Measurements from ENCODE around the gene TDRD3. TPM values are rescaled to one million over a fixed set of nuclear protein-coding genes. Genes with fewer than 3 reads are reported as not detected.

TDRD3 gene
- total RNA-seq, 1 experiment from 2014 or later = 10.8 TPM

GRCh38 chr13:60397704-60398378, 821 bp downstream of the TDRD3 start:
- H3K27ac ChIP-seq (ENCODE audit: low read length) = peak overlapping the region; percentile 88
- peak overlapping the region; percentile 67 to 85 for H3K4me3 ChIP-seq (ENCODE audit: low read depth in 2 of 2, low read length in 2 of 2)
- TF ChIP-seq REST (IDR thresholded peaks at IDR 0.05; ENCODE audit: insufficient read depth in 1 of 2, low read depth in 2 of 2, low read length in 1 of 2) (no peak), CTCF (IDR thresholded peaks at IDR 0.05) (no peak), POLR2AphosphoS5 (IDR thresholded peaks at IDR 0.05; ENCODE audit: low read depth, low read length) (no peak), SIN3A (IDR thresholded peaks at IDR 0.05; ENCODE audit: borderline replicate concordance, insufficient read depth, low read depth, low read length) (no peak), TCF7L2 (IDR thresholded peaks at IDR 0.05; ENCODE audit: low read depth, low read length) (no peak)
- intact Hi-C loops (cut with micrococcal nuclease; ENCODE audit: unreplicated experiment) (no loop called here), in situ Hi-C loops (cut with HindIII; ENCODE audit: low pct_unique_long_range_greater_than_20kb, low sequenced_read_pairs) (no loop called here)
- H3K9me3 ChIP-seq (ENCODE audit: control insufficient read depth, insufficient read depth, low read depth, low read length) = no peaks in the 10 kb centered on the region
- no peaks in the 10 kb centered on the region for H3K27me3 ChIP-seq (ENCODE audit: control insufficient read depth, insufficient read depth, low read length)
- BruUV-seq (replicated peaks) = TSS peak; percentile 74
- ATAC-seq (peak; percentile 46), DNase-seq (ENCODE audit: low read depth, low spot score) (no peak)
- peaks cover 13% of the 10 kb centered on the region for H3K4me1 ChIP-seq (ENCODE audit: control insufficient read depth, insufficient read depth, low read length)
- ChIA-PET POLR2A (no interaction called here), CTCF (no interaction called here)
- peaks cover 4% of the 10 kb centered on the region; the same call in 1 of the 2 replicates for H3K36me3 ChIP-seq (ENCODE audit: control insufficient read depth, insufficient read depth, low read length)

- no peak for DNase-seq (ENCODE audit: low read depth, low spot score)
- Histone ChIP-seq H3K4me3 (ENCODE audit: low read depth in 2 of 2, low read length in 2 of 2) (peak overlapping the region; percentile 67 to 85), H3K36me3 (ENCODE audit: control insufficient read depth, insufficient read depth, low read length) (peaks cover 4% of the 10 kb centered on the region; the same call in 1 of the 2 replicates), H3K4me1 (ENCODE audit: control insufficient read depth, insufficient read depth, low read length) (peaks cover 13% of the 10 kb centered on the region), H3K9me3 (ENCODE audit: control insufficient read depth, insufficient read depth, low read depth, low read length) (no peaks in the 10 kb centered on the region), H3K27me3 (ENCODE audit: control insufficient read depth, insufficient read depth, low read length) (no peaks in the 10 kb centered on the region), H3K27ac (ENCODE audit: low read length) (peak overlapping the region; percentile 88)
- BruUV-seq (replicated peaks) = no TSS peak
- ATAC-seq = no peak
- ChIA-PET CTCF (no interaction called here), POLR2A (no interaction called here)
- TF ChIP-seq REST (IDR thresholded peaks at IDR 0.05; ENCODE audit: insufficient read depth in 1 of 2, low read depth in 2 of 2, low read length in 1 of 2) (no peak), SIN3A (IDR thresholded peaks at IDR 0.05; ENCODE audit: borderline replicate concordance, insufficient read depth, low read depth, low read length) (no peak), POLR2AphosphoS5 (IDR thresholded peaks at IDR 0.05; ENCODE audit: low read depth, low read length) (no peak), TCF7L2 (IDR thresholded peaks at IDR 0.05; ENCODE audit: low read depth, low read length) (no peak), CTCF (IDR thresholded peaks at IDR 0.05) (no peak)
- intact Hi-C loops (cut with micrococcal nuclease; ENCODE audit: unreplicated experiment) (no loop called here), in situ Hi-C loops (cut with HindIII; ENCODE audit: low pct_unique_long_range_greater_than_20kb, low sequenced_read_pairs) (no loop called here)
Measured at GRCh38 chr13:60398379-60398891, 1.4 kb downstream of the TDRD3 start.

All from Panc1 (cell line).